Measurements from ENCODE around the gene CDH23. TPM values are rescaled to one million over a fixed set of nuclear protein-coding genes. Genes with fewer than 3 reads are reported as not detected.

Gene CDH23
- total RNA-seq, 1 experiment from 2014 or later, result 2.1 TPM

DNA sequence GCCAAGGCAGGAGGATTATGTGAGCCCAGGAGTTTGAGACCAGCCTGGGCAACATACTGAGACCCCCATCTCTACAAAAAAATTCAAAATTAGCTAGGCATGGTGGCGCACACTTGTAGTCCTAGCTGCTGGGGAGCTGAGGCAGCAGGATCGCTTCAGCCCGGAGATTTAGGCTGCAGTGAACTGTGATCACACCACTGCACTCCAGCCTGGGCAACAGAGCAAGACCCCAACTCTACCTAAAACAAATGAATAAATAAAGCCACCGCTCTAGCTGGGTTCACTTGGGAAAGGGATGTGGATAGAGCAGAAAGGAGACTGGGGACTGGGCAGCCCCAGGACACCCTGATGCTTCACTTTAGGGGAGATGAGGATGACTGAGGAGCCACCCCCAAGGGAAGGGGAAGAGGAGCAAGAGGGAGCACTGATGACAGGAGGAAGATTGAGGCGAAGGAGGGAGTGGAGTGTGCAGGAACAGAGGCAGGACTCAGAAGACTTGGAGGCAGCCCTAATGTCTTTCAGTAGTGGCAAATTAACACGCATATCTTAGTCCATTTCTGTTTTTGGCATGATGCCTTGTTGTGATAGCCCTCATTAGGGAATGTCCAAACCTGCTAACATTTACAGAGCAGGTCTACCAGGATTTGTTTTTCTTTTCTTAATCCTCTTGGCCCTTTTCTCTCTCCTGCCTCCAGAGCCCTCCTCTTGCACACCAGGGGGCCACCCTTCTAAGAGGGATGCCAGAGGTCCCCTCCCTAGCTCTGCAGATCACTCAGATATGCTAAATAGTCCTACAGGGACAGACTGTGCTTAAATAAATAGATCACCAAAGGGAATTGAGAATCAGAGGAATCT is 234.5 kb downstream of the CDH23 start:
- H3K4me1 ChIP-seq (ENCODE audit: low read length), result peaks cover 53% of the 10 kb centered on the region
- H3K27me3 ChIP-seq (ENCODE audit: low read length), result no peaks in the 10 kb centered on the region
- H3K36me3 ChIP-seq (ENCODE audit: insufficient read depth, low read length), result no peaks in the 10 kb centered on the region
- H3K4me2 ChIP-seq (ENCODE audit: low read depth, low read length, poor library complexity, severe bottlenecking), result no peak overlapping the region
- H2AFZ ChIP-seq (ENCODE audit: low read length), result no peak overlapping the region
- no peak overlapping the region for H3K27ac ChIP-seq (ENCODE audit: low read length)
- no peaks in the 10 kb centered on the region for H3K9me2 ChIP-seq (replicated peaks; ENCODE audit: insufficient read depth, low read length)
- no peak overlapping the region for H3K9ac ChIP-seq (ENCODE audit: low read length)
- H3K79me2 ChIP-seq (ENCODE audit: low read length), result no peaks in the 10 kb centered on the region
- no peaks in the 10 kb centered on the region for H3K9me3 ChIP-seq (ENCODE audit: low read length)
- no peak overlapping the region for H3K4me3 ChIP-seq (ENCODE audit: low read length)
- no peaks in the 10 kb centered on the region for H4K20me1 ChIP-seq (ENCODE audit: insufficient read depth, low read depth, low read length)
- DNase-seq, result no peak

DNA sequence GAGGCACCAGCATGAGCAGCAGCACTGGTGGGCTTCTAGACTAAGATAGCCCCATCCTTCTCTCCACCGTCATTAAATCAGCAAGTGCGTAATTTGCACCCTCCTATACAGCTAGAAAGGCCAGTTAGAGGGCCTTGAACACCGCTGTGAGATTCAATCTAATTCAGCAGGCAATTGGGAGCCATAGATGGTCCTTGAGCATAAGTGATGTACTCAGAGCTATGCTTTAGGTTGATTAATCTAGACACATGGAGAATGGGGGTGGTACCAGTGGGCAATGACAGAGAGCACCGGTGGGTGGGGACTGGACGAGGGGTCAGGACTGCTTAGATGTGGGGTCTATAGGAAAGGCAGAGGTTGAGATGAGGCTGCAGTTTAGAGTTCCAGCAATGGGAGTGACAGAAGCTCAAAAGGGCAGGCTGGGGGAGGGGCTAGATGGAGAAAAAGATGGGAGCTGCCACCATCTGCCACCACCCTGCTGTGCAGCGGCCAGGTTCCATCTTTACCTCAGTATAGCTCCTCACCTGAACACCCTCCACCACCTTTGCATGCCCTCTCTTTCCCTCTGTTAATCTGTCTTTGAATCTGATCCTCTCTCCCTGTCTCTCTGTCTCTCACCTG is 235.6 kb downstream of the CDH23 start:
- DNase-seq, result no peak
- Histone ChIP-seq H3K4me1 (ENCODE audit: low read length) (peaks cover 43% of the 10 kb centered on the region), H4K20me1 (ENCODE audit: insufficient read depth, low read depth, low read length) (no peaks in the 10 kb centered on the region), H2AFZ (ENCODE audit: low read length) (no peak overlapping the region), H3K4me2 (ENCODE audit: low read depth, low read length, poor library complexity, severe bottlenecking) (no peak overlapping the region), H3K36me3 (ENCODE audit: insufficient read depth, low read length) (no peaks in the 10 kb centered on the region), H3K4me3 (ENCODE audit: low read length) (no peak overlapping the region), H3K9me2 (replicated peaks; ENCODE audit: insufficient read depth, low read length) (no peaks in the 10 kb centered on the region), H3K27ac (ENCODE audit: low read length) (no peak overlapping the region), H3K27me3 (ENCODE audit: low read length) (no peaks in the 10 kb centered on the region), H3K79me2 (ENCODE audit: low read length) (no peaks in the 10 kb centered on the region), H3K9ac (ENCODE audit: low read length) (no peak overlapping the region), H3K9me3 (ENCODE audit: low read length) (no peaks in the 10 kb centered on the region)

DNA sequence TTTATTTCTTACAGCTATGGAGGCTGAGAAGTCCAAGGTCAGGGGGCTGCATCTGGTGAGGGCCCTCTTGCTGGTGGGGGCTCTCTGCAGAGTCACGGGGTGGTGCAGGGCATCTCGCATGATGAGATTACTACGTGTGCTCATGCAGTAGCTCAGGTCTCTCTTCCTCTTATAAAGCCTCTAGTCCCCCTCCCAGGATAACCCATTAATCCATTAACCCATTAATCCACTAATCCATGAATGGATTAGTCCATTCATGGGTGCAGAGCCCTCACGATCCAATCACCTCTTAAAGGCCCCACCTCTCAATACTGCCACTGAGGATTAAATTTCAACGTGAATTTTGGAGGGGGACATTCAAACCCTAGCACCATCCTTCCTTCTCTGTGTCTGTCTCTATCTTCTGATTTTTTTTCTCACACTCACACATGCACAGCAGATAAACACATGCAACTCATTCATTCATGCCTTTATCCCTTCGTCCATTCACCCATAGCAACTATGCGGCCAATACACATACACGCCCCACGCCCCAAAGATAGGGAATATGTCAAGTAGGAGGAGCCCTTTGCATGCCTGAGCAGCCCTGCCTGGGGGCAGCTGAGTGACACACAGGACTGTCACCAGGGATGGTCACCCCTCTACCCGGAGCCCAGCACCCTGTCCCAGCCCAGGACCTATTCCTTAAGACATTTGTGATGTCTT is 236.3 kb downstream of the CDH23 start:
- Histone ChIP-seq H3K9me2 (replicated peaks; ENCODE audit: insufficient read depth, low read length) (no peaks in the 10 kb centered on the region), H3K9me3 (ENCODE audit: low read length) (no peaks in the 10 kb centered on the region), H3K36me3 (ENCODE audit: insufficient read depth, low read length) (no peaks in the 10 kb centered on the region), H4K20me1 (ENCODE audit: insufficient read depth, low read depth, low read length) (no peaks in the 10 kb centered on the region), H3K27ac (ENCODE audit: low read length) (no peak overlapping the region), H3K4me1 (ENCODE audit: low read length) (peaks cover 43% of the 10 kb centered on the region), H3K27me3 (ENCODE audit: low read length) (no peaks in the 10 kb centered on the region), H2AFZ (ENCODE audit: low read length) (no peak overlapping the region), H3K9ac (ENCODE audit: low read length) (no peak overlapping the region), H3K4me3 (ENCODE audit: low read length) (no peak overlapping the region), H3K79me2 (ENCODE audit: low read length) (no peaks in the 10 kb centered on the region), H3K4me2 (ENCODE audit: low read depth, low read length, poor library complexity, severe bottlenecking) (no peak overlapping the region)
- DNase-seq, result no peak

DNA sequence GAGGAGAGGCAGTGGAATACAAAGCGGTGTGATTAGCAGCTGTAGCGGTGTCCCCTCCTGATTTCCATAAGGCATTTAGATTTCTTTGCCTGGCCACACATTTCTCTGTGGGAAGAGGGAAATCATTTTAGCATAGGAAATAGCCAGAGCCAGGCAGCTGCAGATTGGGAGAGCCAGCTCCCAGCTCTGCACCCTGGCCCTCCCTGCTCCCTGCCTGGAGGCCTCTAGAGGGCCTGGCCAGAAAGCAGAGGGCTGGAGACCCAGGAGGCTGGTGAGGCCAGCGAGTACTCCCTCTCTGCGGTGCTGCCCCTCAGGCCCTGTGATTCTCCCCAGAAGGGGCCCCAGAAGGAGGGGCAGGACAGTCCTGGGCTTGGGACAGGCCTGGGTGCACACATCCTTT is 237.2 kb downstream of the CDH23 start:
- H3K9me2 ChIP-seq (replicated peaks; ENCODE audit: insufficient read depth, low read length), result no peaks in the 10 kb centered on the region
- H3K9me3 ChIP-seq (ENCODE audit: low read length), result no peaks in the 10 kb centered on the region
- H3K27me3 ChIP-seq (ENCODE audit: low read length), result no peaks in the 10 kb centered on the region
- H3K79me2 ChIP-seq (ENCODE audit: low read length), result no peaks in the 10 kb centered on the region
- H3K36me3 ChIP-seq (ENCODE audit: insufficient read depth, low read length), result no peaks in the 10 kb centered on the region
- H4K20me1 ChIP-seq (ENCODE audit: insufficient read depth, low read depth, low read length), result no peaks in the 10 kb centered on the region
- H3K9ac ChIP-seq (ENCODE audit: low read length), result peak overlapping the region; percentile 49; the same call in 1 of the 2 replicates
- DNase-seq, result no peak
- H3K4me2 ChIP-seq (ENCODE audit: low read depth, low read length, poor library complexity, severe bottlenecking), result no peak overlapping the region
- no peak overlapping the region for H3K27ac ChIP-seq (ENCODE audit: low read length)
- H3K4me1 ChIP-seq (ENCODE audit: low read length), result peaks cover 51% of the 10 kb centered on the region
- no peak overlapping the region for H3K4me3 ChIP-seq (ENCODE audit: low read length)
- no peak overlapping the region for H2AFZ ChIP-seq (ENCODE audit: low read length)

DNA sequence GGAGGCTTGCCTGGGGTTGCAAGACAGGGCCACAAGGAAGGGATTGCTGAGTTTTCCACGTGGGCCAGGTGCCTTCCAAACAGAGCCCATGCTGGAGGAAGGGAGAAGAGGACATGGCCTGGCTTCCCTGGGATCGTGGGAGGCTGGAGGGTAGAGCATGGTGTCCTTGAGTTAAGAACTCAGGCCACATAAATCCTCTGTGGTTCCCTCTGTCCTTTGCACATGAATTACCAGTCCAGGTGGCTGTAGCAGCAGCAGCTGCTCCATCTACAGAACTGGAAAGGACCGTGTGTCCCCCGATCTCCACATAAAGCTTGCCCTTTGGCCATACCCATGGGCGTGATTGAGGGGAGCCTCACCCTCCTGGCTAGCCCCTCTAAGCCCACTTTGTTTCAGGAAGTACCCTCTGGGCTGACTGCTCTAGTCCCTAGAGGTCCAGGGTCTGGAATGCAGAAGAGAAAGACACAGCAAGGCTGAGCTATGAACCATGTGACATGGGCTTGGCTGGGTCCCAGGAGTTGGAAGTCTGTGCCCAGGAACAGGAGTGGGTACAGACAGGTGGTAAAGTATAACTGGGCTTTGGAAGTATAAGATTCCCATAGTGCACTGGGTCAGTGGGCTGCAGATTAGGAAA is 237.9 kb downstream of the CDH23 start:
- Histone ChIP-seq H3K27me3 (ENCODE audit: low read length) (no peaks in the 10 kb centered on the region), H3K9ac (ENCODE audit: low read length) (peak overlapping the region; percentile 49; the same call in 1 of the 2 replicates)

DNA sequence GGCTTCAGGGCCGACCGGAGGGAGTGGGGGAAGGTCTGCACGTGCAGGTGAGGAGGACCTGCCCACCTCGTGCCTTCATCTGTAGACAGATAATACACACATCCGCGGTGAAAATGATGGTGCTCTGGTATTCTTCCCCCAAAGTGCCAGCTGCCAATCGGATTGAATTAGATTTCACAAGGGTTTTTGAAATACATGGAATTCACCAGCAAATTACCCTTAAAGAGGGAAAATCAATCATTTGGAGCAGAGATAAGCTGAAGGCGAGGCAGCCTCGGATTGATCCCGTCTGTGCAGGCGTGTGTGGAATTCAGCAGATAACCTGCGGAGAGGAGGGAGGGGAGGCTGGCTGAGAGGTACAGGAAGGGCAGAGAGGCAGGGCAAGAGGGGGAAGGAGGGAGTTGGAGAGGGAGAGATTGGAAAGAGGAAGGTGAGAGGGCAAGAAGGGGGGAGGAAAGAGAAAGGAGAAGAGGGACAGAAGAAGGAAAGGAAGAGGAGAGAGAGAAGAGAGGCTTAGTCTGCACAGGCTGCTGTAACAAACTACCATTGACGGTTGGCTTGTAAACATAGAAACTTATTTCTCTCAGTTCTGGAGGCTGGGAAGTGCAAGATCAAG is 238.6 kb downstream of the CDH23 start:
- no peaks in the 10 kb centered on the region for H4K20me1 ChIP-seq (ENCODE audit: insufficient read depth, low read depth, low read length)
- peak overlapping the region; percentile 42 for H3K4me2 ChIP-seq (ENCODE audit: low read depth, low read length, poor library complexity, severe bottlenecking)
- peak overlapping the region; percentile 22 for H3K9ac ChIP-seq (ENCODE audit: low read length)
- H3K27ac ChIP-seq (ENCODE audit: low read length), result no peak overlapping the region; the same call in 1 of the 2 replicates
- DNase-seq, result no peak
- no peaks in the 10 kb centered on the region for H3K36me3 ChIP-seq (ENCODE audit: insufficient read depth, low read length)
- peaks cover 53% of the 10 kb centered on the region for H3K4me1 ChIP-seq (ENCODE audit: low read length)
- H3K9me2 ChIP-seq (replicated peaks; ENCODE audit: insufficient read depth, low read length), result no peaks in the 10 kb centered on the region
- no peak overlapping the region for H3K4me3 ChIP-seq (ENCODE audit: low read length)
- H2AFZ ChIP-seq (ENCODE audit: low read length), result no peak overlapping the region
- no peaks in the 10 kb centered on the region for H3K9me3 ChIP-seq (ENCODE audit: low read length)
- H3K79me2 ChIP-seq (ENCODE audit: low read length), result no peaks in the 10 kb centered on the region
- H3K27me3 ChIP-seq (ENCODE audit: low read length), result no peaks in the 10 kb centered on the region

More for the DNA sequence above, 237.9 kb downstream of the CDH23 start:
- Histone ChIP-seq H3K9me3 (ENCODE audit: low read length) (no peaks in the 10 kb centered on the region), H4K20me1 (ENCODE audit: insufficient read depth, low read depth, low read length) (no peaks in the 10 kb centered on the region), H3K4me1 (ENCODE audit: low read length) (peaks cover 51% of the 10 kb centered on the region), H3K4me3 (ENCODE audit: low read length) (peak overlapping the region; percentile 29; the same call in 1 of the 2 replicates), H2AFZ (ENCODE audit: low read length) (no peak overlapping the region), H3K79me2 (ENCODE audit: low read length) (no peaks in the 10 kb centered on the region), H3K36me3 (ENCODE audit: insufficient read depth, low read length) (no peaks in the 10 kb centered on the region), H3K27ac (ENCODE audit: low read length) (peak overlapping the region; percentile 33; the same call in 1 of the 2 replicates), H3K4me2 (ENCODE audit: low read depth, low read length, poor library complexity, severe bottlenecking) (peak overlapping the region; percentile 42), H3K9me2 (replicated peaks; ENCODE audit: insufficient read depth, low read length) (no peaks in the 10 kb centered on the region)
- no peak for DNase-seq

DNA sequence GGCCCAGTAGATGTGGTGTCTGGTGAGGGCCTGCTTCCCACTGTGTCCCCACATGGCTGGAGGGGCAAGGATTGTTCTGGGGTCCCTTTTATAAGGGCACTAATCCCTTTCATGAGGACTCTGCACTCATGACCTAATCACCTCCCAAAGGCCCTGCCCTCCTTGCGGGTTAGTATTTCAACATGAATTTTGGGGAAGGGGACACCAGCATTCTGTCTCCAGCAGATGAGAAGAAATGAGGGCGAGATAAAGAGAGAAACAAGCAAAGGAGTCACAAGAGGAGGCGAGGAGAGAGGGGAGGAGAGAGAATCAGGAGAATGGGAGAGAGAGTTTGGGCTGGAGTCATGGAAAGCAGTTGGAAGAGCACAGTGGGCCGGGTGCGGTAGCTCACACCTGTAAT is 239.1 kb downstream of the CDH23 start:
- no peak overlapping the region for H3K9ac ChIP-seq (ENCODE audit: low read length)
- H3K79me2 ChIP-seq (ENCODE audit: low read length), result no peaks in the 10 kb centered on the region
- no peak for DNase-seq
- H3K4me3 ChIP-seq (ENCODE audit: low read length), result no peak overlapping the region
- H4K20me1 ChIP-seq (ENCODE audit: insufficient read depth, low read depth, low read length), result no peaks in the 10 kb centered on the region
- H3K4me1 ChIP-seq (ENCODE audit: low read length), result peaks cover 58% of the 10 kb centered on the region
- H3K9me3 ChIP-seq (ENCODE audit: low read length), result no peaks in the 10 kb centered on the region
- no peak overlapping the region for H2AFZ ChIP-seq (ENCODE audit: low read length)
- no peaks in the 10 kb centered on the region for H3K9me2 ChIP-seq (replicated peaks; ENCODE audit: insufficient read depth, low read length)
- H3K27me3 ChIP-seq (ENCODE audit: low read length), result no peaks in the 10 kb centered on the region
- H3K36me3 ChIP-seq (ENCODE audit: insufficient read depth, low read length), result no peaks in the 10 kb centered on the region
- H3K4me2 ChIP-seq (ENCODE audit: low read depth, low read length, poor library complexity, severe bottlenecking), result no peak overlapping the region
- no peak overlapping the region for H3K27ac ChIP-seq (ENCODE audit: low read length)

Measured in Karpas-422 (cell line).